Lung (tissue), 12 donors: Measurements from ENCODE around the gene TCF20. TPM values are rescaled to one million over a fixed set of nuclear protein-coding genes. Genes with fewer than 3 reads are reported as not detected.

Experiments used
- ATAC-seq: fragments of 200-7000 bp; cut with Tn5 transposase; one replicate; pipeline ENCODE4 v1.9.1; 2020; ENCODE audit warnings: moderate number of reproducible peaks; ENCODE audit not compliant: insufficient read depth, low FRiP score
- DNase-seq, 3 donors: peaks; one replicate each; pipeline ENCODE4 v3.0.0-alpha.2; 2013 to 2017
- H3K27ac ChIP-seq, 2 donors: one replicate each; pipeline ENCODE4 v1.5.1; 2013; ENCODE audit warnings: mild to moderate bottlenecking in 2 of 2, moderate library complexity in 2 of 2, control low read depth in 1 of 2, inconsistent platforms in 1 of 2, low read depth in 1 of 2, low read length in 1 of 2
- H3K27me3 ChIP-seq, 3 donors: one replicate each; pipeline ENCODE4 v1.5.1; 2013; ENCODE audit warnings: low read length in 2 of 3; ENCODE audit not compliant: control insufficient read depth in 3 of 3, insufficient read depth in 3 of 3
- H3K36me3 ChIP-seq, 4 donors: one replicate each; pipeline ENCODE4 v1.5.1; 2013; ENCODE audit warnings: low read length in 4 of 4, mild to moderate bottlenecking in 1 of 4, moderate library complexity in 1 of 4; ENCODE audit not compliant: control insufficient read depth in 4 of 4, insufficient read depth in 4 of 4
- H3K4me1 ChIP-seq, 5 donors: one replicate each; pipeline ENCODE4 v1.5.1; 2013; ENCODE audit warnings: low read length in 5 of 5, mild to moderate bottlenecking in 2 of 5, moderate library complexity in 1 of 5; ENCODE audit not compliant: control insufficient read depth in 5 of 5, insufficient read depth in 5 of 5
- H3K4me3 ChIP-seq: one replicate; pipeline ENCODE4 v1.5.1; 2013; ENCODE audit warnings: mild to moderate bottlenecking, control low read depth, moderate library complexity
- H3K9ac ChIP-seq, 2 donors: one replicate each; pipeline ENCODE4 v1.5.1; 2013; ENCODE audit warnings: low read length in 2 of 2, control low read depth in 1 of 2; ENCODE audit not compliant: insufficient read depth in 1 of 2
- H3K9me3 ChIP-seq, 4 donors: one replicate each; pipeline ENCODE4 v1.5.1; 2013; ENCODE audit warnings: low read length in 3 of 4, mild to moderate bottlenecking in 1 of 4, moderate library complexity in 1 of 4; ENCODE audit not compliant: control insufficient read depth in 4 of 4, insufficient read depth in 3 of 4
- WGBS, 2 donors: extraction: QIAGEN DNeasy Blood & Tissue Kit; methylation state at CpG; one replicate each; pipeline ENCODE4 v1.1.7; 2013; 5-methylcytosine and 5-hydroxymethylcytosine counted together
- polyA plus RNA-seq, 2 donors: library from polyadenylated mRNA; stranded (reverse); fragments of 200-250 nt; gene quantifications; one replicate each; pipeline ENCODE4 v1.2.1, GENCODE V29; 2013
- total RNA-seq, 2 donors: library from RNA; depleted of rRNA in 1 of 2; stranded (reverse); fragments of >200 nt in 1 of 2; gene quantifications; one replicate each; pipeline ENCODE4 v1.2.1, GENCODE V29; 2014 to 2021
- TF ChIP-seq, protein P1 (sequence below): IDR thresholded peaks from 2 replicates; pipeline ENCODE4 v1.5.1; 2012; ENCODE audit warnings: mild to moderate bottlenecking; ENCODE audit errors: control extremely low read depth, extremely low read depth
- donor health status: control.
- donor health status: control.
- donor health status: Bipolar disorder and iron deficiency.
- donor health status: healthy.
- donor health status: DM: yes; HTN: yes; CAD: no.

Gene TCF20
- total and polyA plus RNA-seq, 4 donors = 9.7 to 41.5 (median 22.7) TPM

DNA sequence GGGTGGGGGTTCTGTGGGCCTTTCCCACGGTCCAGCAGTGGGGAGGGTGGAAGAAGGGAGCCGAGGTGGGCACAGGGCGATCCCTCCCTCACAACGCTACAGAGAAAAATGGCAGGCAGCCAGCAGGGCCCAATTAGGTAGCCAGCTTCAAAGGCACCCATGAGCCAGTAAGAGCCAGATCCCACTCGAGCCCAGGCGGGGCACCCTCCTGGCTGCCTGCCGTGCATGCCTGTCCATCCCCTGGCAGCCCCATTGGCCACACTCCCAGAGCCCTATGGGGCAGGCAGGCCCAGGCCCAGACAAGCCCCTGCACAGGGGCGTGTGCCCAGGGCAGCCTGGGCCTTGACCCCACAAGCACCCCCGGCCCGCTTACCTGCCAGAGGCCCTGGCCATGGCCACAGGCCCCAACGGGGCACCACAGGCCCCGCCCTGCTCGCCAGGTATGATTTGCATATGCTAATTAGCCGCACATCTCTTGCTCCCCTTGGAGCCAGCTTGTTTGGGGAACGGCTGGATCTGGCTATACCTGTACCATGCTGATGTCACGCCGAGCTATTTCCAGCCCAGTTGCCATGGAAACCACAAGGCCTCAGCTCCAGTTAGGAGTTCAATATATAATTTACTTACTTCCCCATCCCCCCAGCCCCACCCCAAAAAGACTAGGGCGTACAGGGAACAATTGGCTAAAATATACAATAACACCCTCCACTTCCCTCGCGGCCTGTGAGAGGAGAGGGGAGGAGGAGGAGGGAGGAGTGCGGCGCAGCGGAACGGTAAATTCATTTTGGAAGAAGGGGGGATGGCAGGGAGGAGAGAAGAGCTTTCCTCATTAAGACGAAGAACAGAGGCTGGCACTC, 47.5 kb upstream of the TCF20 start:
- ATAC-seq (no peak), DNase-seq (peak in 2 of 3 donors; percentile 56 to 65)
- Histone ChIP-seq H3K9ac (no peak overlapping the region), H3K9me3 (peaks cover 0 to 2% (median 0%) of the 10 kb centered on the region in 4 donors), H3K4me1 (peaks cover 0 to 34% (median 12%) of the 10 kb centered on the region in 5 donors), H3K27ac (no peak overlapping the region), H3K27me3 (peaks cover 0 to 2% (median 0%) of the 10 kb centered on the region in 3 donors), H3K36me3 (no peaks in the 10 kb centered on the region), H3K4me3 (no peak overlapping the region)
- TF ChIP-seq, protein P1, sequence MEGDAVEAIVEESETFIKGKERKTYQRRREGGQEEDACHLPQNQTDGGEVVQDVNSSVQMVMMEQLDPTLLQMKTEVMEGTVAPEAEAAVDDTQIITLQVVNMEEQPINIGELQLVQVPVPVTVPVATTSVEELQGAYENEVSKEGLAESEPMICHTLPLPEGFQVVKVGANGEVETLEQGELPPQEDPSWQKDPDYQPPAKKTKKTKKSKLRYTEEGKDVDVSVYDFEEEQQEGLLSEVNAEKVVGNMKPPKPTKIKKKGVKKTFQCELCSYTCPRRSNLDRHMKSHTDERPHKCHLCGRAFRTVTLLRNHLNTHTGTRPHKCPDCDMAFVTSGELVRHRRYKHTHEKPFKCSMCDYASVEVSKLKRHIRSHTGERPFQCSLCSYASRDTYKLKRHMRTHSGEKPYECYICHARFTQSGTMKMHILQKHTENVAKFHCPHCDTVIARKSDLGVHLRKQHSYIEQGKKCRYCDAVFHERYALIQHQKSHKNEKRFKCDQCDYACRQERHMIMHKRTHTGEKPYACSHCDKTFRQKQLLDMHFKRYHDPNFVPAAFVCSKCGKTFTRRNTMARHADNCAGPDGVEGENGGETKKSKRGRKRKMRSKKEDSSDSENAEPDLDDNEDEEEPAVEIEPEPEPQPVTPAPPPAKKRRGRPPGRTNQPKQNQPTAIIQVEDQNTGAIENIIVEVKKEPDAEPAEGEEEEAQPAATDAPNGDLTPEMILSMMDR = no peak
- WGBS, 2 donors = 70 to 78% methylated on average over 23 to 25 of the region's 25 CpGs

DNA sequence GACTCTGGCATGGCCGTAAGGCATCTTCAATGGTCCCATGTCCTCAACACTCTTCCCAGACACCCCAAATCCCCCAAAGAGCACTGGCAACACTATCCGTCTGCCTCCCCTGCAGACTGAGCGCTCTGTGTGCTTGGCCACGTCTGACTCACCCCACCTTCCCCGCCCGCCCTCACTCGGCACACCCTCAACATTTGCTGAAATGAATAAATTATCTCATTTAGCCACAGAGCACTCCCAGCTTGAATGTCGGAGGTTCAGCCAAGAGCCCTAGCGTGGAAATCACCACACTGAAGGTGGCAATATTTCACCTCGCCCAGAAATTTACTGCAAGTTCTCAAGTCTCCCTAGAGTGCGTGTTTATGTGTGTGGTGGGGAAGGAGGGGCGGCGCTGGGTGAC, 46.6 kb upstream of the TCF20 start:
- Histone ChIP-seq H3K4me3 (no peak overlapping the region), H3K9me3 (peaks cover 0 to 2% (median 0%) of the 10 kb centered on the region in 4 donors), H3K36me3 (no peaks in the 10 kb centered on the region), H3K27me3 (peaks cover 0 to 2% (median 0%) of the 10 kb centered on the region in 3 donors), H3K27ac (no peak overlapping the region), H3K9ac (no peak overlapping the region), H3K4me1 (peaks cover 0 to 26% (median 8%) of the 10 kb centered on the region in 5 donors)
- WGBS, 2 donors = 52 to 81% methylated on average over 13 of the region's 13 CpGs
- no peak for ATAC-seq
- DNase-seq = no peak
- TF ChIP-seq, protein P1 = no peak

DNA sequence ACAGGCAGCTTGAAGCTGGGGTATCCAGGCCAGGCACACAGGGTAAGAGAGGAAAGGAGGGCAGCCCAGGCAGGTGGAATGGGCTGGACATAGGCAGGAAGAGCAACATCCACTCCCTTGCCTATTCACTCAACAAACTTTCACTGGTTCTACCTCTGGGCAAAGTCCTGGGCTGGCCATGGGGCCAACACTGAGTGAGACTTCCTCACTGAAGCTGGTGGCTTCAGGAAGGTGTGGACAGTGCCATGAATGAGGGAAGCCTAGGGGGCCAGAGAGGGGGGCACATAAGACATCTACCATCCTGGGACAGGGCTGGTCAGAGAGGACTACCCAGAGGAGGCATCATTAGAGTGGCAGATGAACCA, 44.9 kb upstream of the TCF20 start:
- DNase-seq (no peak), ATAC-seq (no peak)
- Histone ChIP-seq H3K4me1 (peaks cover 0 to 22% (median 6%) of the 10 kb centered on the region in 5 donors), H3K4me3 (no peak overlapping the region), H3K27ac (no peak overlapping the region), H3K27me3 (peaks cover 0 to 2% (median 0%) of the 10 kb centered on the region in 3 donors), H3K36me3 (no peaks in the 10 kb centered on the region), H3K9ac (no peak overlapping the region), H3K9me3 (no peaks in the 10 kb centered on the region)
- TF ChIP-seq, protein P1 = no peak
